Measurements from ENCODE around the gene DNLZ.

GRCh38 chr9:136361047-136361753 is 2.3 kb downstream of the DNLZ start:
- TF ChIP-seq, protein P1, sequence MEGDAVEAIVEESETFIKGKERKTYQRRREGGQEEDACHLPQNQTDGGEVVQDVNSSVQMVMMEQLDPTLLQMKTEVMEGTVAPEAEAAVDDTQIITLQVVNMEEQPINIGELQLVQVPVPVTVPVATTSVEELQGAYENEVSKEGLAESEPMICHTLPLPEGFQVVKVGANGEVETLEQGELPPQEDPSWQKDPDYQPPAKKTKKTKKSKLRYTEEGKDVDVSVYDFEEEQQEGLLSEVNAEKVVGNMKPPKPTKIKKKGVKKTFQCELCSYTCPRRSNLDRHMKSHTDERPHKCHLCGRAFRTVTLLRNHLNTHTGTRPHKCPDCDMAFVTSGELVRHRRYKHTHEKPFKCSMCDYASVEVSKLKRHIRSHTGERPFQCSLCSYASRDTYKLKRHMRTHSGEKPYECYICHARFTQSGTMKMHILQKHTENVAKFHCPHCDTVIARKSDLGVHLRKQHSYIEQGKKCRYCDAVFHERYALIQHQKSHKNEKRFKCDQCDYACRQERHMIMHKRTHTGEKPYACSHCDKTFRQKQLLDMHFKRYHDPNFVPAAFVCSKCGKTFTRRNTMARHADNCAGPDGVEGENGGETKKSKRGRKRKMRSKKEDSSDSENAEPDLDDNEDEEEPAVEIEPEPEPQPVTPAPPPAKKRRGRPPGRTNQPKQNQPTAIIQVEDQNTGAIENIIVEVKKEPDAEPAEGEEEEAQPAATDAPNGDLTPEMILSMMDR (IDR thresholded peaks at IDR 0.05) = no peak
- TF ChIP-seq POLR2A (IDR thresholded peaks at IDR 0.05) = no peak
